ENCODE results near the gene SLC6A16. TPM values are rescaled to one million over a fixed set of nuclear protein-coding genes. Genes with fewer than 3 reads are reported as not detected.

The SLC6A16 gene
- total and polyA plus RNA-seq, 11 donors, result 0.27 to 1.3 (median 0.40) TPM

GRCh38 chr19:49255674-49256073, 69.3 kb downstream of the SLC6A16 start:
- 74 to 89% (median 84%) methylated on average over 9 to 10 of the region's 10 CpGs for WGBS, 4 donors
- no peak for TF ChIP-seq POLR2A (IDR thresholded peaks at IDR 0.05)
- no peak for TF ChIP-seq CTCF (IDR thresholded peaks at IDR 0.05)
- no peak overlapping the region for H3K27ac ChIP-seq
- H3K4me1 ChIP-seq, result peaks cover 0 to 6% (median 0%) of the 10 kb centered on the region in 12 donors
- no peak overlapping the region for H3K4me3 ChIP-seq
- intact Hi-C loops (cut with DNase I), result no loop called here
- H3K9me3 ChIP-seq, result peaks cover 0 to 18% (median 10%) of the 10 kb centered on the region in 12 donors
- peaks cover 0 to 2% (median 0%) of the 10 kb centered on the region in 9 donors for H3K36me3 ChIP-seq
- ATAC-seq (peak; percentile 28 to 66 (median 47)), DNase-seq (peak in 2 of 5 donors; percentile 41)
- H3K27me3 ChIP-seq, result no peaks in the 10 kb centered on the region

GRCh38 chr19:49249933-49250332, 75.1 kb downstream of the SLC6A16 start:
- Histone ChIP-seq H3K4me3 (no peak overlapping the region), H3K36me3 (peaks cover 0 to 7% (median 0%) of the 10 kb centered on the region in 9 donors), H3K27me3 (no peaks in the 10 kb centered on the region), H3K9me3 (no peaks in the 10 kb centered on the region), H3K4me1 (no peaks in the 10 kb centered on the region), H3K27ac (no peak overlapping the region)
- no peak for ATAC-seq
- intact Hi-C loops (cut with DNase I), result no loop called here
- DNase-seq, result no peak
- WGBS, 4 donors, result 81 to 91% (median 90%) methylated on average over 2 of the region's 2 CpGs
- no peak for TF ChIP-seq POLR2A (IDR thresholded peaks at IDR 0.05)
- no peak for TF ChIP-seq CTCF (IDR thresholded peaks at IDR 0.05)

- Histone ChIP-seq H3K27me3 (no peaks in the 10 kb centered on the region), H3K9me3 (no peaks in the 10 kb centered on the region), H3K36me3 (peaks cover 0 to 7% (median 0%) of the 10 kb centered on the region in 9 donors), H3K27ac (no peak overlapping the region), H3K4me1 (no peaks in the 10 kb centered on the region), H3K4me3 (no peak overlapping the region)
- WGBS, 4 donors, result 56 to 71% (median 68%) methylated on average over 1 to 2 of the region's 2 CpGs
- no peak for DNase-seq
- no peak for TF ChIP-seq POLR2A (IDR thresholded peaks at IDR 0.05)
- no peak for TF ChIP-seq CTCF (IDR thresholded peaks at IDR 0.05)
- intact Hi-C loops (cut with DNase I), result no loop called here
- no peak for ATAC-seq
Observed at GRCh38 chr19:49247676-49248075, 77.3 kb downstream of the SLC6A16 start.

GRCh38 chr19:49244256-49244655, 80.7 kb downstream of the SLC6A16 start:
- TF ChIP-seq CTCF (IDR thresholded peaks at IDR 0.05), result no peak
- TF ChIP-seq POLR2A (IDR thresholded peaks at IDR 0.05), result no peak
- no peaks in the 10 kb centered on the region for H3K27me3 ChIP-seq
- DNase-seq (no peak), ATAC-seq (no peak)
- peaks cover 0 to 4% (median 0%) of the 10 kb centered on the region in 9 donors for H3K36me3 ChIP-seq
- intact Hi-C loops (cut with DNase I), result no loop called here
- 95 to 98% (median 96%) methylated on average over 9 of the region's 9 CpGs for WGBS, 4 donors
- H3K4me3 ChIP-seq, result no peak overlapping the region
- H3K4me1 ChIP-seq, result no peaks in the 10 kb centered on the region
- no peaks in the 10 kb centered on the region for H3K9me3 ChIP-seq
- H3K27ac ChIP-seq, result no peak overlapping the region

Data from heart left ventricle (tissue), 16 donors.